ENCODE results near the gene HP1BP3. TPM values are rescaled to one million over a fixed set of nuclear protein-coding genes. Genes with fewer than 3 reads are reported as not detected.
A peak's percentile ranks its signal among the peaks of the same experiment; 100 is the strongest.
"Not testable (repeated sequence)": the region's sequence is repeated elsewhere in the genome, so short reads cannot be mapped to it uniquely, and the experiment has no call there.

Gene HP1BP3
- total RNA-seq: 121 TPM
- long read RNA-seq, partial matches to known transcripts: 10 of 124 reads
- long read RNA-seq, other reads (novel, unspliced or antisense): 109 of 124 reads

GRCh38 chr1:20787029-20787839 is at the start of gene HP1BP3:
TSS of gene HP1BP3 (minus strand) at chr1:20787307. CDS start at chr1:20780440, 6,867 bp downstream.
- ATAC-seq (peak; percentile 82), DNase-seq (peak; percentile 91)
- intact Hi-C loops (cut with micrococcal nuclease): no loop called here

DNA sequence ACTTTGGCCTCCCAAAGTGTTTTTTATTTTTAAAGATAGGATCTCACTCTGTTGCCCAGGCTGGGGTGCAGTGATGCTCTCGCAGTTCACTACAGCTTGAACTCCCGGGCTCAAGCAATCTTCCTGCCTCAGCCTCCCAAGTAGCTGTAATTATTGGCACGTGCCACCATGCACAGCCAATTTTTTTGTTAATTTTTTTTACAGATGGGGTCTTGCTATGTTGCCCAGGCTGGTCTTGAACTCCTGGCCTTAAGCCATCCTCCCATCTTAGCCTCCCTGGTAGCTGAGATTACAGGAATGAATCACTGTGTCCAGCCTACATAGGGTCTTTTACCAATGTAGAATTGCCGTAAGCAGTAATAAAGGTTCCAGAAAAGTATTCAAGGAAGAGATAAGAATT is 49.1 kb upstream of the HP1BP3 start:
- no peak for ATAC-seq
- intact Hi-C loops (cut with micrococcal nuclease): no loop called here
- DNase-seq: no peak

GRCh38 chr1:20834780-20835179 is 47.7 kb upstream of the HP1BP3 start:
- ATAC-seq (no peak), DNase-seq (no peak)
- intact Hi-C loops (cut with micrococcal nuclease): no loop called here

DNA sequence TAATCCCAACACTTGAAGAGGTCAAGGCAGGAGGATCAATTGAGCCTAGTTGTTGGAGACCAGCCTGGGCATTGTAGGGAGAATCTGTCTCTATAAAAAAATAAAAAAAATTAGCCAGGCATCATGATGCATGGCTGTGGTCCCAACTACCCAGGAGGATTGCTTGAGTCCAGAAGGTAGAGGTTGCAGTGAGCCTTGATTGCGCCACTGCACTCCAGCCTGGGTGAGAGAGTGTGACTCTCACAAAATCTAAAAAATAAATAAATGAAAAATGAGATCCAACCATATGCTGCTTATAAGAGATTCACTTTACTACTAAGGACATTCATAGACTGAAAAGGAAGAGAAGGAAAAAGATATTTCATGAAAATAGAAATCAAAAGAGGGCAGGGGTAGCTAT is 47.1 kb upstream of the HP1BP3 start:
- ATAC-seq (no peak), DNase-seq (no peak)
- intact Hi-C loops (cut with micrococcal nuclease): no loop called here

GRCh38 chr1:20830378-20830777 is 43.3 kb upstream of the HP1BP3 start:
- intact Hi-C loops (cut with micrococcal nuclease): no loop called here
- DNase-seq (no peak), ATAC-seq (no peak)

DNA sequence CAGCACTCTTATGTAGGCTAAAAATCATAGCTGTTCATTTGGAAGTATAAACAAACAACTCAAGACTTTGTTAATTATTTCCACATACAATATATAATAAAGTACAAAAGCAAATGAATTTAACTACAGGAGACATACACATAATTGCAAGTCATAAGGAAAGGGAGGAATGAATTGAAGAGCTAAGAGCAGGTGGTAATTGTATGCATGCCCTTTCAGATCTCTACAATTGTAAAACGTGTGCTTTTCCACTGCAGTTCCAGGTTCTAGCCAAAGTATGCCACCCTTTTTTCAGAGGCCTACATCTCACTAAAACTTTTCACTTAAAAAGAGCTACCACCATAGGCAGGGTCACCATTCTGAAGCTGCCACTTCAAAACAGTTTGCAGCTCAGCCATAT is 42.8 kb upstream of the HP1BP3 start:
- DNase-seq: no peak
- intact Hi-C loops (cut with micrococcal nuclease): no loop called here
- ATAC-seq: no peak

DNA sequence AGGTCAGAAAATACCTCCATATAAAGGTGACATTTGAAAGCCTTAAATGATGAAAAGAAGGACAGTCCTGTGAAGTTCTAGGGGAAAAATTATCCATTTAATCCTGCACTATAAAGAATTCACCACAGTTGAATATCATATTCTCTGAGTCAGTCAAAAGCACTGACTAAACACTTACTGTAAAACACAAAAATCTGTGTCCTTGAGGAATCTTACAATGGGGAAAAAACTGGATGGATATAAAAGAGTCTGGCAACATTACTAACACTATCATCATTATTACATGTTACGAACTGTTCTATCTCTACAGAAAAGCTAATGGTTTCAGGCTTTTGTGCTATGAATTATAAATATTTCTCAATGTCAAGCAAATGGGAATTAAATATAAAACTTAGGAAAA is 42.4 kb upstream of the HP1BP3 start:
- no peak for ATAC-seq
- no peak for DNase-seq
- intact Hi-C loops (cut with micrococcal nuclease): no loop called here

DNA sequence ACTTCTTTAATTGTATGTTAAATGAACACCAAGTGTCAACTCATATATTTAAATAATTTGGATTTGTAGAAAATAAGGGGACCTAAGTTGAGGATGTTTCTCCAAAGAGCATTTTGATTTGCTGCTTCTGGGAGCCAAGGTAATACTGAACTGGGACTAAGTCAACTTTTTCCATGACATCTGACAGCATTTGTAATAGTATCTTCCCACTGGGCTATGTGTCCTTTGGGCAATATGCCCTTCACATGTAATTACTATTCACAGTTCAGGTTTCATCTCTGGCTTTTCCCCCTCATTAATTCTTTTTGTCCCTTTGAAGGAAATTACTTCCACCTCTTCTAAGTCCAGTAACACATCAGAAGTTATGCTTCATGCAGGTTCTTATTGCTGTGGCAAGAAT is 36.7 kb upstream of the HP1BP3 start:
- intact Hi-C loops (cut with micrococcal nuclease): no loop called here
- ATAC-seq: no peak
- DNase-seq: no peak

GRCh38 chr1:20821466-20821865 is 34.4 kb upstream of the HP1BP3 start:
- no peak for DNase-seq
- no peak for ATAC-seq
- intact Hi-C loops (cut with micrococcal nuclease): no loop called here

DNA sequence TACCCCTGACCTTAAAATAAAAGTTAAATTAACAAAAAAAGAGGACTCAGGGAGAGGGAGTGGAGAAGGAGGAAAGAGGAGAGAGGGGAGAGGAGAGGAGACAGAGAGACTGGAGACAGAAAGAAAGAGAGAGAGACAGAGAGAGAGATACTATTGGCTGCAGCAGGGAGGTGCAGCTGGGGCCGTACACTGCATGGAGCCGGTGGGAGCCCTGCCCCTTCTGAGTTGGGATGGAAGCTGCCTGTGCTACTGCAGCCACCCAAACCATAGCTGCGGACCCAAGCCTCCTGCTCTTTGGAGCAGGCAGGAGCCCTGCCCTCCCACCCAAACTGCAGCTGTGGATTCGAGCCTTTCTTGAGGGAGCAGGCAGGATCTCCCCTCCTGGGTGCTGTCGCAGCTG is 32.7 kb upstream of the HP1BP3 start:
- no peak for DNase-seq
- intact Hi-C loops (cut with micrococcal nuclease): no loop called here
- ATAC-seq: no peak

- no peak for ATAC-seq
These were observed 27.4 kb upstream of the HP1BP3 start for GRCh38 chr1:20814534-20814871.

DNA sequence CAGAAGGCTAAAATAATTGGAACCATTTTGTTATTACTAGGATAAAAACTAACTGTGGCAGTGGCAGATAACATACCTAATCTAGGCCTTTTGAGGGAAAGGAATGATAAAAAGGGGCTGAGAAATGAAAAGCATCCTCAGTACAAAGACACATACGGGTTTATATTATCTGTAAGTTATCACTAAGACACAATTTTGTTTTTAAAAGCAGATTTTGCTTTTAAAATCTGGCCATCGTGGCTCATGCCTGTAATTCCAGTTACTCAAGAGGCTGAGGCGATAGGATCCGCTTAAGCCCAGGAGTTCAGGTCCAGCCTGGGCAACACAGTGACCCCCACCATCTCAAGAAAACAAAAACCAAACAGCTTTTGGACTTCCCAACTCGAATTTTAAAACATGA is 24.8 kb upstream of the HP1BP3 start:
- DNase-seq (no peak), ATAC-seq (no peak)
- intact Hi-C loops (cut with micrococcal nuclease): no loop called here

More at GRCh38 chr1:20814534-20814871, 27.4 kb upstream of the HP1BP3 start:
- DNase-seq: no peak
- intact Hi-C loops (cut with micrococcal nuclease): no loop called here

DNA sequence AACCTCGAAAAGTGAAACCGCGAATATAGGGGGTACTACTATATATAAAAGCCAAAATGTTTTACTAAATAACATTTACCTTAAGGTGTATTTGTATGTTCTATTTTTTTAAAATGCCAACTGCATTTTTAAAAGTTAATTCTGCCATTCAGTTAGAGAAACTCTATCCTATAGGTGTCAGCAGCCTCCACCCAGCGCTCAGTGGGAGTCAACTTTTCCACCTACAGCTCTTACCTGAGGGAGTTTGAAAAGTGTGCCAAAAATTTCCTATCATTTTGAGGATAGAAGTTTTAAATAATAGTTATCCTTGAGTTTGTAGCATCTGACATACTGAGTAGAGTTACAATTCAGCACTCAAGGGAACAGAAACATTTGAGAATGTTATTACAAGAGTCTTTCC is 6.1 kb upstream of the HP1BP3 start:
- intact Hi-C loops (cut with micrococcal nuclease): no loop called here
- ATAC-seq: no peak
- DNase-seq: no peak

- DNase-seq (no peak), ATAC-seq (no peak)
- intact Hi-C loops (cut with micrococcal nuclease): no loop called here
These were observed 5.1 kb upstream of the HP1BP3 start for GRCh38 chr1:20792196-20792595.

GRCh38 chr1:20790785-20791184 is 3.7 kb upstream of the HP1BP3 start:
- ATAC-seq (no peak), DNase-seq (no peak)
- intact Hi-C loops (cut with micrococcal nuclease): no loop called here

- DNase-seq; ATAC-seq; intact Hi-C loops (cut with micrococcal nuclease): not testable (repeated sequence)
These were observed 2.5 kb upstream of the HP1BP3 start for GRCh38 chr1:20789598-20789997.

DNA sequence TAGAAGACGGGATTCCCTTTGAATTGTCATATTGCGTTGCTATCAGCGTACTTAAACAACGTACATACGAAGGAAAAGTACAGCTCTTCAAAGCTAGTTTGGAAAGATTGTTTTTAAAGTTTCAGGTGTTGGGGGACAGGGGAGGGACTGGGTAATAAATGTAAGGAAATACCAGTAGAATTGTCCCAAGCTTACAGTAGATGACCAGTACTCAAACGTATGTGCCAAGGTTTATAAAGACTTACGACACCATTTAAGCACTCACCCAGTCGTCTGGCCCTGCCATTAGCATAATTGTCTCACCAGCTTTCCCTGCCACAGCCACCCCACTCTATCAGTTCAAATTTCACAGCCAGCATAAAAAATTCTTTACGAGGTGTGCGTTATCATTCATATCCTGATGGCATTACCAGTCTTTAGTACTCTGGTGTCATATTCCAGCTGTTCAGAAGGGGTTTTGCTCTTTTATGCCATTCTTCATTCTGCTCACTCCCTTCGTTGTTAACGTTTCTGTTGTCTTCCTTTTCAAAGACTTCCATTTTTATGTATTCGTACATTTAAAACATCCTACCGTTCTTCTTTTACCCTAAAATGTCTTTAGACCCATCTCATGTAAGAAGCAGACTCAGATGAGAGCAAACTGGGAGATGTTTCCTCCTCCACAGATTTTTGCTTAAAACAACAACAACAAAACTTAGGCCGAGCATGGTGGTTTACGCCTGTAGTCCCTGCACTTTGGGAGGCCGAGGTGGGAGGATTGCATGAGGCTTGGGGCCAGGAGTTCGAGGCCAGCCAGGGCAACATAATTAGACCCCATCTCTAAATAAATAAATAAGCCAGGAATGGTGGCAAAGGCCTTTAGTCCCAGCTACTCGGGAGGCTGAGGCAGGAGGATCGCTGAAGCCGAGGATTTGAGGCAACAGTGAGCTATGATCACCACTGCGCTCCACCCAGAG is 1.0 kb upstream of the HP1BP3 start:
- ATAC-seq: no peak
- intact Hi-C loops (cut with micrococcal nuclease): no loop called here
- DNase-seq: no peak

DNA sequence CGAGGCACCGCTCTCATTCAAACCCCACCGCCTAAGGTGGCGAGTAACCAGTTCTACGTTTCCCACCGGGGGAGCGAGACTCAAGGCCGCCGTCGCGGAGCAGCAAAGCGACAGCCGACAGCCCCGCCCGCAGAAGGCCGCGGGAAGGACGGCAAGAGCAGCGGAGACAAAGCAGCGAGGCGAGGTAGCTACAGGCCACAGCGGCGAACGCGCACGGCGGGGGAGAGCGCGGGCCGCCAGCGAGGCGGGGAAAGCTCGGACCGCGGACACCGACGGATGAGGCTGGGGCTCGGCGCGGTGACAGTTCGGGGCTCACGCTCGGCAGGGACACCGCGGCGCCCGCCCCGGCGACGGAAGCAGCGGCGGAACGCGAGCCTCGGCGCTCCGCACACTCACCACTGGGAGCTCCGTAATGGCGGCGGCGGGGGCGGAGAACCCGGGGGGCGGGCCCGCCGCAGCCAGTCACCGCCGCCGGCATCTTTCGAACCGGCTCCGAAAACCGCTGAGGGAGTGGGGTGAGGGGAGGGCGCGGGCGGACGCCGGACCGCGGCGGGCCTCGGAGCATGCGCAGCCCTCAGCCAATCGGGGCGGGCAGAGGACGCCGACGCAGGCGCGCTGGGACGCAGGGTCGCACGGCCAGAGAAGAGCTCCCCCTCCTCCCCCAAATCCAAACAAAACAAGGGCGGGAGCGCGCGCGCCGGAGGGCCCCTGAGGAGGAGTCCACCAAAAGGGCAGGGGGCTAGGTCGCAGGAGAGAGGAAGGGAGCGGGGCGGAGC is 666 bp downstream of the HP1BP3 start:
- DNase-seq: peak; percentile 97
- peak; percentile 94 for ATAC-seq
- intact Hi-C loops (cut with micrococcal nuclease): no loop called here

DNA sequence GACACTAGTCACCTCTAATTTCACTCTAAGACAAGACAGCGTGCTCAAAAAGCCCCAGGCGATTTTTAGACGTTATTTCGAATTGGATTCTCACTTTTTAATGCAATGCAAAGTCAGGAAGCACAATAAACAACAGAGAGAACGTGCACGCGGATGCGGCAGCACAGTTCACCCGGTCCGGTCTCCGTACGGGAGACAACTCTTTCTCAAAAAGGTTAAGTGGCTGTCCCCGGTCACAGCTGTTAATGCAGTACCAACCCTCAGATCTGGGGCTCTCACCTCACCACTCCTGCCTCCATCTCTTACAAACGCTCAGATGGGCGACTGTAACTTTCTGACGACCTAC is 1.2 kb downstream of the HP1BP3 start:
- no peak for DNase-seq
- intact Hi-C loops (cut with micrococcal nuclease): no loop called here
- peak; percentile 2 for ATAC-seq

GRCh38 chr1:20775700-20776099 is 11.4 kb downstream of the HP1BP3 start:
- DNase-seq (no peak), ATAC-seq (no peak)
- intact Hi-C loops (cut with micrococcal nuclease): no loop called here
